Measurements from ENCODE around the gene GRIA3.

The GRIA3 gene

GRCh38 chrX:123203772-123204171 lies 19.7 kb downstream of the GRIA3 start:
- Histone ChIP-seq H3K9me3 (ENCODE audit: control insufficient read depth, insufficient read depth, low read depth, low read length) (no peaks in the 10 kb centered on the region), H3K36me3 (ENCODE audit: control insufficient read depth in 2 of 2, insufficient read depth in 1 of 2, low read length in 2 of 2) (no peaks in the 10 kb centered on the region), H3K4me3 (ENCODE audit: low read depth, low read length) (no peak overlapping the region), H3K27ac (ENCODE audit: extremely low read depth, low read depth, low read length) (no peak overlapping the region), H3K4me1 (ENCODE audit: control insufficient read depth, insufficient read depth, low read length) (no peaks in the 10 kb centered on the region)
- TF ChIP-seq TSHZ1 (tag by site-specific recombination; IDR thresholded peaks at IDR 0.05; ENCODE audit: borderline replicate concordance), result no peak
- no peak for TF ChIP-seq ZNF350 (tag by site-specific recombination; IDR thresholded peaks at IDR 0.05)
- TF ChIP-seq ZNF555 (tag by site-specific recombination; conservative IDR thresholded peaks at IDR 0.05), result no peak
- TF ChIP-seq ZSCAN16 (tag by site-specific recombination; IDR thresholded peaks at IDR 0.05), result no peak
- no peak for TF ChIP-seq RBAK (tag by site-specific recombination; IDR thresholded peaks at IDR 0.05)
- TF ChIP-seq ZNF16 (tag by site-specific recombination; IDR thresholded peaks at IDR 0.05; ENCODE audit: low read depth), result no peak
- TF ChIP-seq ZNF426 (tag by site-specific recombination; IDR thresholded peaks at IDR 0.05), result no peak
- TF ChIP-seq ZNF138 (tag by site-specific recombination; IDR thresholded peaks at IDR 0.05; ENCODE audit: borderline replicate concordance), result no peak
- ChIA-PET CTCF (interaction anchor here (0.6 to 2.0 kb wide), 3 partner anchors 8 to 132 kb away, joined by 3 to 5 read pairs (median 4); no protein-coding TSS in a partner anchor), POLR2A (no interaction called here)

- no peak overlapping the region for H3K27ac ChIP-seq (ENCODE audit: extremely low read depth, low read depth, low read length)
- ChIA-PET CTCF (no interaction called here), POLR2A (no interaction called here)
- H3K4me1 ChIP-seq (ENCODE audit: control insufficient read depth, insufficient read depth, low read length), result no peaks in the 10 kb centered on the region
- H3K9me3 ChIP-seq (ENCODE audit: control insufficient read depth, insufficient read depth, low read depth, low read length), result no peaks in the 10 kb centered on the region
- TF ChIP-seq ZNF610 (tag by site-specific recombination; IDR thresholded peaks at IDR 0.05; ENCODE audit: borderline replicate concordance) (no peak), ZSCAN23 (tag by site-specific recombination; IDR thresholded peaks at IDR 0.05) (no peak), ZNF600 (tag by site-specific recombination; IDR thresholded peaks at IDR 0.05) (no peak), TSHZ1 (tag by site-specific recombination; IDR thresholded peaks at IDR 0.05; ENCODE audit: borderline replicate concordance) (no peak), TCF7L2 (IDR thresholded peaks at IDR 0.05; ENCODE audit: borderline replicate concordance, low read depth, low read length) (no peak), ZIC2 (tag by site-specific recombination; IDR thresholded peaks at IDR 0.05) (no peak), BCL11B (tag by site-specific recombination; IDR thresholded peaks at IDR 0.05; ENCODE audit: low read depth) (no peak), ZBTB7A (tag by site-specific recombination; IDR thresholded peaks at IDR 0.05; ENCODE audit: low read depth) (no peak), KLF16 (tag by site-specific recombination; IDR thresholded peaks at IDR 0.05) (no peak), ZNF571 (tag by site-specific recombination; IDR thresholded peaks at IDR 0.05) (no peak), ZNF335 (tag by site-specific recombination; conservative IDR thresholded peaks at IDR 0.05) (no peak), ZNF362 (tag by site-specific recombination; IDR thresholded peaks at IDR 0.05) (no peak), ZNF292 (tag by site-specific recombination; IDR thresholded peaks at IDR 0.05; ENCODE audit: borderline replicate concordance, low read depth) (no peak), ZNF654 (tag by site-specific recombination; IDR thresholded peaks at IDR 0.05; ENCODE audit: low read depth) (no peak), ZNF114 (tag by site-specific recombination; IDR thresholded peaks at IDR 0.05) (no peak), ZNF341 (tag by site-specific recombination; IDR thresholded peaks at IDR 0.05; ENCODE audit: low read depth) (no peak)
- no peaks in the 10 kb centered on the region for H3K36me3 ChIP-seq (ENCODE audit: control insufficient read depth in 2 of 2, insufficient read depth in 1 of 2, low read length in 2 of 2)
- no peak overlapping the region for H3K4me3 ChIP-seq (ENCODE audit: low read depth, low read length)
These were observed 22.1 kb downstream of the GRIA3 start for GRCh38 chrX:123206176-123206575.
